HG03095 (cell line): Measurements from ENCODE around the gene PACRG.

Source experiments
- ATAC-seq: cut with Tn5 transposase; IDR thresholded peaks from one replicate; pipeline ENCODE4 v1.9.1; 2021; ENCODE audit warnings: moderate library complexity; ENCODE audit not compliant: unreplicated experiment

The PACRG gene

DNA sequence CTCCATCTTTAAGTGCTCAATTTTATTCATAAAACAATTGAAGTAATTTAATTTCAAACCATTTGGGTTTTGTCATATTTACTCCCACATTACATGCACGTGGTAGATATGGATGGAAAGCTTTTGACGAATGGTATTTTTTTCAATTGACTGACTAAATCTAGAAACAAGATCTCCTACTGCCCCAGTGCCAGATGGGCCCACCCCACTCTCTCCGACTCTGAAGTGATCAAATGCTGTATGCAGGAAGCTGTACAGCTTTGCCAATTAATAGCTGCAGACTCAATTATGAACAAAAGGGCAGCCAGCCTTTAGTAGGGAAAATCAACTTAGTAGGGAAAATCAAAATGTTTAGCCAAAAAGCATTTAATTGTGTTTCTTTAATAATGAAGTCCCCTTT lies 46.2 kb downstream of the PACRG start:
- ATAC-seq, result no peak

DNA sequence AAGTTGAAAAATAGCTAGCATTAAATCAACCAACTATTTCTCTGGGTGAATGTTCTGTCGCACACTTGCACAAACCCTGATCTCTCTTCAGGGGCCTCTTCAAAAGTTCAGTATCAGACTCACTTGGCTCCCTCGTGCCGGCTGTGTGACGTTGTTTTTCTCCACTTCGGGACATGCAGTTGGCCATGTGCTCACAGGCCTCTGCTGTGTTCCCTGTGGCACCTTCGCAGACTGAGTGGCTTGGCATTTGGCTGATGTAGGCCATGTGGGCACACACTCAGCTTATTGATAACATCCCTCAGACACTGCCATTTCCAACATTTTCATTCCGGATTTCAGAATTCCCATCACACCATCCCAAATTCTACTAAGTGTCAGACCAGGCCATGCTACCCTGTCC lies 49.3 kb downstream of the PACRG start:
- no peak for ATAC-seq

DNA sequence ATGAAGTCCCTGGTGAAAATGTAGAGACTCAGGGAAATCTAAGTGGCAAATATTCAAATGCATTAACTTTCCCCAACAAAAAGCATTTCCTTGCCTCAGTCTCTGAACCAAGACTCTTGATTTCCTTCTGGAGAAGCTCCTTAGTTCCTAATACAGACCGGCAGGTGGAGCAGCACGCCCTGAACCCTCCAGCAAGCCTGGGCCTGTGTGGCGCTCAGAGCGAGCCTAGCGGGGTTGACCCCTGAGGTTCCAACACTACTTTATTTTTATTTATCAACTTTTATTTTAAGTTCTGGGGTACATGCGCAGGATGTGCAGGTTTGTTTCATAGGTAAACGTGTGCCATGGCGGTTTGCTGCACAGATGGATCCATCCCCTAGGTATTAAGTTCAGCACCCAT lies 50.8 kb downstream of the PACRG start:
- ATAC-seq, result no peak

DNA sequence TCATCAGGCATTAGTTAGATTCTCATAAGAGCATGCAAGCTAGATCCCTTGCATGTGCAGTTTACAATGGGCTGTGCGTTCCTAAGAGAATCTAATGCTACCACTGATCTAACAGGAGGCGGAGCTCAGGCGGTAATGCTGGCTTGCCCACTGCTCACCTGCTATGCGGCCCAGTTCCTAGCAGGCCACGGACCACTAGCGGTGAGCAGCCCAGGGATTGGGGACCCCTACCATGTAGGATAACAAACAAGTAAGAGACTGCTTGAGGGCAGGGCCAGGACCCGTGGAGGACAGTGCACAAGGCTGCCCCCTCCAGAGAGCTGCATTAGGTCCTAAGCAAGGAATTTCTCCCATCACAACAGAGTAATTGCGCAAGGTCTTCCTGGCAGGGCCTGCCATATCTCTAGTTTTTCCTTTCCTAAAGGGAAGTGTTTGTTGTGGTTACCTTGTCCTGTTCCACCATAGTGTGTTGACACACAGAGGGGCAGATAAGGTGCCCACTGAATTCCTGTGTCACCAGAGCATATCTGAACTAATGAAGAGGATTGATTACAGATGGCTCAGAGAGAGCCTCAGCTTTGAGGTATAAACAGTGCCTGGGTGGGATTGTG lies 58.0 kb downstream of the PACRG start:
- ATAC-seq, result no peak

DNA sequence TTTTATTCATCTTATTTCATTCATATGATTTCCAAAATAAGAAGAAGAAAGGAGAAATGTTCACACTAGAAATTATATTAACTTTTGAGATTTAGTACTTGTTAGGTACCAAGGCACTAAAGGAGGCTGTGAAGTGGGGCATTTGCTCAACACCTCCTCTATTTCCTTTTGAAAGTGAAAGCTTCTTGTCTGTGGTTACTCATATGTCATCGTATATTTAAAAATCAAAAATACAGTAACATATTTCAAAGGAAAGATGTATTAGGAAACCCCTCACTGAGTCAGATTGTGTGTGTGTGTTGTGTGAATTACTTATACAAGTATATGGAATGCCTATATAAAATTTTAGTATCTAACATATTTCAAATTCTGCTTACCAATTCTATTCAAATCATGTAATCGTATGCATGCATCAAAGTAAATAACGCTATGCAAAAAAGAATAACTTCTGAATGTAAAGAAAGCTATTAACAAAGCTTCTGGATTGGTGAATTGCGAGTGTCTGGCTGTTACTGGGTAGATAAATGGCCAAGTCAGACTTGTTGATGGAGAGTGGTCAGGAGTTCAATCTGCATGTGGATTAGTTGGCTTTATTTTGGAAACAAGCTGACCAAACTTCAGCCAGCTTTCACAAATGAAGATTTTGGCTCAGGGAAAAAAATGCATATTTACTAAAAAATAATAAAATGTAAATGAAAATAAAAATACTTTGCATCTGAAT lies 70.9 kb downstream of the PACRG start:
- ATAC-seq, result no peak

DNA sequence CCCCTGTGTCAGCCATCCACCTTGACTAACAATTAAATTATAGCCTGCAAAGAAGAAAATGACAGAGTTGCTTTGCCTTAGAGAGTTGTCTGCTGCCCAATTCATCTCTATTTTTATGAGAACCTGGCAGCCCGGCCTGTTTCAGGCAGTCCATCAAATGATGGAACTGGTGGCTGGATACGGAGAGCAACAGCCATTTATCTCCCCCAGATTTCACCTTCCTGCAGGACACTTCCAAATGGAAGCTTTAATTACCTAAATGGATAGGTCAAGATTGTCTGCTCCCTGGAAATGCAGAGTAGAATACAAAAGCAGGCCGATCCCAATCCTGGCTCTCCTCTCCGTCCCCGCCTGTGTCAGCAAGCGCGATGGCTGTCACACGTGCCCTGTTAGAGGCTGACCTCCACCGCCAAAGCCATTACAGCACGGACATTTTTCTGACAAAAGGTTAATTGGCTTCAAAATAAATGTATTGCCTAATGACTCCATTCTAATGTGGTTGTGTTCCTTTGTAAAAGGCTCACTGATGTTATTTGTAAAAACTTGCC lies 86.7 kb downstream of the PACRG start:
- no peak for ATAC-seq

DNA sequence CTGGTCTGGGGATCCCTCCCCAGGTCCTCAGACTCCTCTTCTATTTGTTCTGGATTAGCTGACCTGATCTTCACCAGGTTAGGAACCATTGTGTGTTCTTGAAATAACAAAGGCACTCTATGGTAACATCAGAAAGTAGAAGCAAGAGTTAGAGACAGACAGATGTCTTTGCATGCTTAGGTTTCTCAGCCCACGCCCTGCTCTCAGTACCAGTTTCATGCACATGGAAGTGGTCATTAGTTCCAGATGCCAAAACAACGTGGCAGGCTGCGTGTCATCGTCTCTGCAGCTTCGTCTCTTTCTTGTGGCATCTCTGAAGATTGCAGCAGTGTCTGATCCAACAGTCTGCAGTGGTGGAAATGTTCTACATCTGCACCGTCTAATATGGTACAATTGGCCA lies 89.4 kb downstream of the PACRG start:
- no peak for ATAC-seq

DNA sequence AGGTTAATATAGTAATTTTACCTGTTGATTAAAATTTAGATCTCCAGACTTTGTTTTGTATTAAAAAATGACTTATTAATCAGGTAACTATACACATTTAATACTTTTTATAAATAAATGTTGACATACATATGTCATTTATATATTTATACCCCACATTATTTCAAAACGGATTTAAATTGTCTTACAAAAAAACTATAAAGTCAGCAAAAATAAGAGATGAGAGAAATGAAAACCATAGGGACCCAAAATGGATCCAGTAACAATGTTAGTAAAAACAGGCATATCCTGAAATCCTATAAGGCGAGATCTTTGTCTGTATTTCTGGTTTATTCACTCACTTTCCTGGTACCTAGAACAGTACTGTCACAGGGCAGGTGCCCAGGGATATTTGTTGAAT lies 91.5 kb downstream of the PACRG start:
- no peak for ATAC-seq

DNA sequence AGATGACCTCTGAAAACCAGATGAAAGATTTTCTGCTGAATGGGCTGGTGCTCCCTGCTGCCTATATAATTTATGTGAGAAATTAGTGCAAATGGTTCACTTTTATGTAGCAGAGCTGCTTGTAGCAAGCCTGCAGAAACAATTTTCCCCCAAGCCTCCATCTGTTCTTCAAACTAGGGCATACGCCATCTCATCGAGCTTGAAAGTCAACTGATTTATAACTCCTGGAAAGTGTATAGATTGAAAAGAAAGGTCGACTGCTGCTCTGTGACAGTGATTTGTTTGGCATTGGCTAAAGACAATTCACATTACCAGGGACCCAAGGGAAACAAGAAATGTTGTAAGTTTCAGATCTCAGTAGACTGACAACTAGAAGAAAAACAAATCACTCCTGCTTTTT lies 93.3 kb downstream of the PACRG start:
- no peak for ATAC-seq

DNA sequence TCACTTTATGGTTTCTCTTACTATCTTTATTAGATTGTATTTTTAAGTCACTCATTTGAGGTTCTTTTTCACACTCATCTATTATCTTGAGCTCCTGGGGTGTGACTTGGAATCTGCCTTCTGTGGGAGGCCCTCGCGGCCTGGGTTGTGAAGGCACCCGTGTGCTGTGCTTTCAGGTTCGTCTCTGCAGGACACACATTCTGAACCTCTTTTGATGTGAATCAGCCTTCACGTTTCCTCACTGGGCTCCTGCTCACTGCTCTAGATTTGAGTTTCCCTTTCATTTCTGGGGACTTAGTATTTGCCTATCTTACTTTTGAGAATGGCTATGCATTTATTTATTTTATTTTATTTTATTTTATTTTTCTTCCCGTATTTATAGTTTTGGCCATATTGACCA lies 97.8 kb downstream of the PACRG start:
- ATAC-seq, result no peak

DNA sequence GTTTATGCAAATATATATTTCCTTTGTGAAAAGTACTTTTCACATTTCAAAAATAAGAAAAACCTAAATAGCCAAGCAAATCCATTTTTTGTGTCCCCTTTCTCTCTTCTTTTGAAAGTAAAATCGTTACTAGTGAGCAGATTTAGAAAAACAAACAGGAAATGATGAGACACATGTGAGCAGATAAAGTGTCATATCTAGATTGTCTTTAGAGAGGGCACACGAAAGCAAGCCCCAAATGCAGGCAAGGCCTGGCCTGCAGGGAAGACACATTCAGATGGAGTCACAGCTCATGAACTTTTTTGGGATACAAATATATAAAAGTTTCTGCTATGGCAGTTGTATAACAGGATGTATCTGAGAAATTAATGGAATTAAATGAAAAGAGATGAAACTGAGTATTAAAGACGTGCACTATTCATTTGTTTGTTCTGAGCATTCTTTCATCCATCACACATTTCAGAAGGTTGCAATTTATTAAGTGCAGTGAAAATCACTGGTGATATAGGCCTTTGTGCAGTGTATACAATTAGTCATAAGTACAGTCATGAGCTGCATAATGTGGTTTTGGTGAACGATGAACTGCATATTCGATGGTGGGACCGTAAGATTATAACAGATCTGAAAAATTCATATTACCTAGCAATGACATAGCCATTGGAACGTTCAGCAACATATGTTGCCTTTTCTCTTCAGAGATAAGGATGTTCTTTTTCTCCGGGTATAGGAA lies 101.4 kb downstream of the PACRG start:
- no peak for ATAC-seq

DNA sequence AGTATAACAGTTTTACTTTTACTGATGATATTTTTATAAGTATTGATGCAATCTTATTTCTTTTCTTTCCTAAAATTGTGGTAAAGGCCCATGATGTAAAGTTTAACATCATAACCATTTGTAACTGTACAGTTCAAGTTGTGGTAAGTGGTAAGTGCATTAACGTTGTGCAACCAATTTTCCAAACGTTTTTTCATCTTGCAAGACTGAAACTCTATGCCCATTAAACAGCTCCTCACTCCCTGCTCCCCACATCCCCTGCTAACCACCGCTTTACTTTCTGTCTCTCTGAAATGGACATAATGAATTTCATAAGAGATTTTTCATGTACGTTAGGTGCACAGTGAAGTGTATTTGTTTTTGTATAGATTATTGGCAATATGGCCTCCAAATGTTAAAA lies 106.0 kb downstream of the PACRG start:
- ATAC-seq, result no peak

DNA sequence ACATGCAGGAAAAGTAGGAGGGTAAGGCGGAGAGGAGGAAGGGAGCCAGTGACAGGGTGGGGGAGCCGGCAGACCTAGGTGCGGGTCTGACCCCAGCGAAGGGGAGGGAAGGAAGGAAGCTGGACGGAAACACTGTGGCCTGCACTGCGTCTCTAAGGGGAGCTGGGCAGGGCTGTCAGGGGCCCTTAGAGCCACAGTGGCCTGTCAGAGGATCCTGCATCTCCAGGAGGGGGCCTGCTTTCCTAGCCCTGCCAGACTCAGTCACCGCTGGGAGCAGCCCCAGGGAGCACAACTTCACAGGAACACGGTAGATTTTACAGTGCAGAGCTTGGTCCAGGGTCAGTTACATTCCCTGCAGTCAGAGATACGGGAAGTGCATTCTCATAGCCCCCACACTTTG lies 118.2 kb downstream of the PACRG start:
- no peak for ATAC-seq

DNA sequence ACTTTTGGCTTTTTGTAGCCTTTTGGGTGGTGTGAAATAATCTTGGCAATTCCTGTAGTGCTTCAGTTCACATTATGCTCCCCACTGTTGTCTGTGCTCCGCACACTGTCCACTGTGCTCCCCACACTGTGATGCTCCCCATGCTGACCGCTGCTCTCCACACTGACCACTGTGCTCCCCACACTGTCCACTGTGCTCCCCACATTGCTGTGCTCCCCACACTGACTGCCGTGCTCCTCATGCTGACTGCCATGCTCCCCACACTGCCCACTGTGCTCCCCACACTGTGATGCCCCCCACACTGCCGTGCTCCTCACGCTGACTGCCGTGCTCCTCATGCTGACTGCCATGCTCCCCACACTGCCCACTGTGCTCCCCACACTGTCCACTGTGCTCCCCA lies 118.9 kb downstream of the PACRG start:
- no peak for ATAC-seq

DNA sequence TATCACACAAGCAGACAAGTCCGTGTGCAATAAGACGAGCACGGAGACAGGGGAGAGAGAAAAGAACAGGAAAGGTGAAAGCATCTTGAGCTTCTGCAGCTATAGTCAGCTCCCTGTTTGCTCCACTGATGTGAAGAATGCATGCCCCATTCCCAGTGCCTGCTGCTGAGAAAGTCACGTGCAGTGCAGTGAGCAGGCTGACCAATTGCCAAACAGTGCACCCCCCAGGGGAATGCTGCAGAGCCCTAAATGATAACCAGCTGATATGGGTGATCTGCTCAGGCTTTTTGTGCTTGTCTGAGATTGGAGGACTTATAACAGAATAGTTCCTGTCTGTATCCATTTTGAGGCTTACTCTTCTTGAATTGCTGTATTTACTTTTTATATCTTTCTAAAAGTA lies 121.5 kb downstream of the PACRG start:
- no peak for ATAC-seq

DNA sequence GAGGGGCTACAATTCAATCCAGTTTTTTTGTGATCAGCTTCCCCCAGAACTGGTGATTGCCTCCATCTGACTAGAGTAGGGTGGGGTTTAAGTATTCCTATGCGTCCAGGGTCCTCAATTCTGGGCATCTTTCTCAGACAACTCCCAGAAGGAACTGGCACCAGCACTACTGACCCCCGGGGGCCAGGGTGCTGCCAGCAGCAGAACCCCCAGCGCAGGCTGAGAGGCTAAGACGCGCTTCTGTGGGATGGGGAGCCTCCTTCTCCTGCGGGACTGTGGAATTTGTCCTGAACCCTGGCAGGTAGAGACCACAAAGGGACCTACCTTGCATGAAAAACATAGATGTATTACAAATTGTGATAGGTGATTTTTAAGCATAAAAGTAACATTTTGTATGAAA lies 124.4 kb downstream of the PACRG start:
- ATAC-seq, result no peak

DNA sequence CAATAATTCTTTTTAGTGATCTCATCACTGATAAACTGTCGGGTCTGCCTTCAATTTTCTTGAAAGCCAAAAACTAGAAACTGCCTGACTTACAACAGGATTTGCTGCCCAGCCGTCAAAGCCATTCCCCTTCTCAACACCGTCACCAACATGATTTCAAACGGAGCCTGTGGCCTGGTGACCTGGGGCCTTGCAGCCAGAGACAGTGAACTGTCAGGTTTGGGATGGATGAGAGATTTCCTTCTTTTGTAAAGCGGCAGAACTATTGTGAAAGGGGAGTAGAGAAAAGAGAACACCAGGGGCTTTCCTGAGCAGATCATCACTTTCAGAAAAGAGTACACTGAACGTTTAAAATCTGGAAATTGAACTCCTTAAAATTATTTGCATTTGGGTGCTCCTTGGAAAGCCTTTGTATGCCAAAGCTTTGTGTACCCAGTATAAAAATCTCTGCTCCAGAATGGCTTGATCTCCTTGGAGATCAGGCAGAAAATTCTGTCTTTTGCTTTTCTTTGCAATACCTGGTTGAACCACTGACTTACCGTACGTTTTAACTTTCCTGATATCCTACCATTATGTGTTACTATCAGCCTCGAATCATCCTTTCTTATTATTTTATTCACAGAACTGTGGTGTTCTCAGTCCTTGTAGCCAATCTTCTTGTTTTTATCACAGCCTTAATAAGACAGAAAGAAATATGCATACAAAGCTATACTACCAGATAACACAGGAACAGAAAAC lies 125.2 kb downstream of the PACRG start:
- no peak for ATAC-seq

DNA sequence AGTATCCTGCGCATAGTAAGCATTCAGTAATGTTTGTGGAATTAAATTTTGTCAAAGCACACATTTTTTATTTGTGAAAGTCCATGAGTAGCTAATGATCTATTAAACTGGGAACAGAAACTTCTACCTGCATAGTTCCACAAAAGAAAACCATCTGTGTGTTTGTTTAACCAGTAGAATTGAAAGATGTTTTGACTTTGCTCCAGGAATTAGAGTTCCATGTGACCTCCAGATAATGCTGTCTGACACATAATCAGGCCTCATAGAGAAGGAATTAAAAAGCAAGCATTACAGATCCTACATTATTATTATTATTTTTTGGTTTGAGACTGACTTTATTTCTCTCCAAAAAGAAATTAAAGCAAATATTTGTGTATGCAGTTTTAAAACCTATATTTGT lies 126.5 kb downstream of the PACRG start:
- no peak for ATAC-seq

DNA sequence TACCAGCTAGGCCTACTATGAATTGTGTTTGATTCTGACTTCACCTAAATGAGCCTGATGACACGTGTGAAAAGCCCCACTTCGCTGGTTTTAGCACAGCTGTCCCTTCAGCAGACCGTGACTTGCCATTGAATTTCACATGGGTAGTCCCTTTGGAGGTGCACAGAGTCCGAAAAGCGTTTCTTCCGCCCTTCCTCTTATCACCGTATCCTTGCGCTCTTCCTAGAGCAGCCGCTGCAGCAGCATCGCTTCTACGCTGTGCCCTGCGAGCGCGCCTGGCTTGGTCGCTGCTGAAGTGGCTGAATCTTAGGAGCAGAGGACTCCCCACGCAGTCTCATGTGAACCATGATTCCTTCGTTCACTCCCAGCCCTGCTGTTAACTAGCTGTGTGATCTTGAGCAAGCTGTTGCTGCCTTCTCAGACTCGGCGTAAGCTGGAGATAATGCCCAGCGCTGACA lies 127.0 kb downstream of the PACRG start:
- ATAC-seq, result no peak

DNA sequence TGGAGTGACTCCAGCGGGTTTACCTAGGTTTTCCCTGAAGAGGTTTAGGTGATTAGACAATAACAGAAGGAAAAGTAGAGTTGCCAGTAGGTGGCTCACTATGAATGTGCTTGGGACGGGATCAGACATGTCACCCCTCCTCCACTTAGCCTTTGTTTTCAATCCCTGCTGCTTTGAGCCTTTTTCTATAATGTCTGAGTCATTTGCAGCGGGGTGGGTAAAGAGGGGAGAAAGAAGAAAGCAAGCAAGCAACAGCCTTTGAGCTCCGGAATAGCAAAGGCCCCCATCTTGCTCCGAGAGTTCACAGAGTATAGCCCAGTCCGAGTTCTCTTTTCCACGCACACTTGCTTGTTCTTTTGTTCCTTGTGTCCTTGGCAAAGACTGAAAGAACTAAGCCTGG lies 129.1 kb downstream of the PACRG start:
- no peak for ATAC-seq

DNA sequence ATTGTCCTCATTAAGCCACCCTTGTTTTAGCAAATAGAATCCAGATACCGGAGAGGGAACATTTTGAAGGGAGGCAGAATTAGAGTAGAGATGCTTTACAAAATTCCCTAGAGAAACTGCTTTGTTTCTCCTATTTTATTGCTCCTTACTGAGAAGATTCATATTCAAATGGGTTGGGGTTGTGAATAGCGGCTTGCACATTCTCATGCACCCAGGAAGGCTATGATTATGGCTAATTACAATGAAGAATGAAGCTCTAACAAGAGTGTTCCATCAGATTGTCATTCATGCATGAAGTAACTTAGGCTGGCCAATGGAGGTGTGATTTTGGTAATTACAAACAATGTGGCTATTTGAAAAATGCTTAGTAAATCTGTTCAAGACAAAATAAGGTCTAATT lies 129.6 kb downstream of the PACRG start:
- ATAC-seq, result no peak
